ENCODE results near the gene EPS15. TPM values are rescaled to one million over a fixed set of nuclear protein-coding genes. Genes with fewer than 3 reads are reported as not detected.

EPS15 gene
- total RNA-seq, 4 donors from 2014 or later: 43.8 to 74.0 (median 59.9) TPM

DNA sequence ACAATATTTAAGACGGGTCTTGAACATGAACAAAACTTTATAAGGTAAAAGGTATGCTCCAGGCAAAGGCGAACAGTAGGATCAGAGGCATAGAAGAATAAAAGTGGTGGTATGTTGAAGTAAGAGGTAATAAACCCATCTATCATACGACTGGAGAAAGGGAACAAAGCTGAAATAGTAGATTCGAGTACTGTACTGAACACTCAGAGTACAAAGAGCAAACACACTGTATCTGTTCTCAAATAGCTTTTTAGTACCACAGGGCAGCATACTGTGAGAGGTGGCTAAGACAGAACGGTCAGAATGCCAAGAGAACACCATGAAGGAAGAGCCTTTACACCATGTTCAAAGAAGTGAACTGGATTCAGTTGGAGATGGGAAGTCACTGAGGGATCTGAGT is 83.2 kb downstream of the EPS15 start:
- intact Hi-C loops (cut with DNase I; ENCODE audit: low total_unique reads): no loop called here
- Histone ChIP-seq H3K27ac (peak overlapping the region; percentile 17 to 38 (median 20)), H3K9me3 (no peaks in the 10 kb centered on the region), H3K36me3 (peaks cover 0 to 31% (median 3%) of the 10 kb centered on the region in 4 donors), H3K4me1 (peaks cover 0 to 38% (median 11%) of the 10 kb centered on the region in 4 donors), H3K4me3 (no peak overlapping the region), H3K27me3 (no peaks in the 10 kb centered on the region)
- no peak for TF ChIP-seq POLR2A (IDR thresholded peaks at IDR 0.05)
- TF ChIP-seq, protein P1, sequence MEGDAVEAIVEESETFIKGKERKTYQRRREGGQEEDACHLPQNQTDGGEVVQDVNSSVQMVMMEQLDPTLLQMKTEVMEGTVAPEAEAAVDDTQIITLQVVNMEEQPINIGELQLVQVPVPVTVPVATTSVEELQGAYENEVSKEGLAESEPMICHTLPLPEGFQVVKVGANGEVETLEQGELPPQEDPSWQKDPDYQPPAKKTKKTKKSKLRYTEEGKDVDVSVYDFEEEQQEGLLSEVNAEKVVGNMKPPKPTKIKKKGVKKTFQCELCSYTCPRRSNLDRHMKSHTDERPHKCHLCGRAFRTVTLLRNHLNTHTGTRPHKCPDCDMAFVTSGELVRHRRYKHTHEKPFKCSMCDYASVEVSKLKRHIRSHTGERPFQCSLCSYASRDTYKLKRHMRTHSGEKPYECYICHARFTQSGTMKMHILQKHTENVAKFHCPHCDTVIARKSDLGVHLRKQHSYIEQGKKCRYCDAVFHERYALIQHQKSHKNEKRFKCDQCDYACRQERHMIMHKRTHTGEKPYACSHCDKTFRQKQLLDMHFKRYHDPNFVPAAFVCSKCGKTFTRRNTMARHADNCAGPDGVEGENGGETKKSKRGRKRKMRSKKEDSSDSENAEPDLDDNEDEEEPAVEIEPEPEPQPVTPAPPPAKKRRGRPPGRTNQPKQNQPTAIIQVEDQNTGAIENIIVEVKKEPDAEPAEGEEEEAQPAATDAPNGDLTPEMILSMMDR (IDR thresholded peaks at IDR 0.05): no peak
- TF ChIP-seq POLR2AphosphoS5 (IDR thresholded peaks at IDR 0.05): no peak
- no peak for TF ChIP-seq EP300 (IDR thresholded peaks at IDR 0.05; ENCODE audit: low read depth)
- WGBS, 2 donors (ENCODE audit: low coverage in 1 of 2): 50 to 53% methylated on average over 5 of the region's 5 CpGs
- in situ Hi-C loops (cut with MboI; ENCODE audit: low pct_ligation_motif_present in 1 of 4, low pct_unique_long_range_greater_than_20kb in 1 of 4, low sequenced_read_pairs in 3 of 4): no loop called here
- DNase-seq: no peak

DNA sequence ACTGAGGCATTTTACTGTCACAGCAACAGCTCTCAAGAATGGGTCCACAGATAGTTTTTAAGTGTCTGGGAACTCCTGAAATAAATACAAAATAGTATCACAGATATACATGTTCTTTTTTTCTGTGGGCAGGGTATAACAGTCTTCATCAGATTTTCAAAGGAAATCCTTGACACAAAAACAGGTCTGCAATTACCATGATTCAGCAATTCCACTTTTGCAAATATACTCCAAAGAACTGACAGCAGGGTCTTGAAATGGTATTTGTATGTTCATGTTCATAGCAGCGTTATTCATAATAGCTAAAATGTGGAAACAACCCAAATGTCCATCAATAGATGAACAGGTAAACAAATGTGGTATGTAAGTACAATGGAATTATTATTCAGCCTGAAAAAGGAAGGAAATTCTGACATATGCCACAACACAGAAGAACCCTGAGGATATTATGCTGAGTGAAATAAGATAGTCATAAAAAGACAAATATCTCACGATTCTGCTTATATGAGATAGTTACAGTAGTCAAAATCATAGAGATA is 85.0 kb downstream of the EPS15 start:
- peak overlapping the region in 3 of 4 donors; percentile 15 to 48 (median 38) for H3K27ac ChIP-seq
- DNase-seq: no peak
- peaks cover 0 to 43% (median 11%) of the 10 kb centered on the region in 4 donors for H3K4me1 ChIP-seq
- H3K4me3 ChIP-seq: no peak overlapping the region
- no peaks in the 10 kb centered on the region for H3K9me3 ChIP-seq
- no peak for TF ChIP-seq POLR2AphosphoS5 (IDR thresholded peaks at IDR 0.05)
- no peak for TF ChIP-seq EP300 (IDR thresholded peaks at IDR 0.05; ENCODE audit: low read depth)
- TF ChIP-seq, protein P1 (IDR thresholded peaks at IDR 0.05): no peak
- TF ChIP-seq POLR2A (IDR thresholded peaks at IDR 0.05): no peak
- in situ Hi-C loops (cut with MboI; ENCODE audit: low pct_ligation_motif_present in 1 of 4, low pct_unique_long_range_greater_than_20kb in 1 of 4, low sequenced_read_pairs in 3 of 4): no loop called here
- intact Hi-C loops (cut with DNase I; ENCODE audit: low total_unique reads): no loop called here
- peaks cover 0 to 28% (median 3%) of the 10 kb centered on the region in 4 donors for H3K36me3 ChIP-seq
- H3K27me3 ChIP-seq: no peaks in the 10 kb centered on the region
- WGBS, 2 donors (ENCODE audit: low coverage in 1 of 2): 68 to 73% methylated on average over 2 of the region's 2 CpGs

DNA sequence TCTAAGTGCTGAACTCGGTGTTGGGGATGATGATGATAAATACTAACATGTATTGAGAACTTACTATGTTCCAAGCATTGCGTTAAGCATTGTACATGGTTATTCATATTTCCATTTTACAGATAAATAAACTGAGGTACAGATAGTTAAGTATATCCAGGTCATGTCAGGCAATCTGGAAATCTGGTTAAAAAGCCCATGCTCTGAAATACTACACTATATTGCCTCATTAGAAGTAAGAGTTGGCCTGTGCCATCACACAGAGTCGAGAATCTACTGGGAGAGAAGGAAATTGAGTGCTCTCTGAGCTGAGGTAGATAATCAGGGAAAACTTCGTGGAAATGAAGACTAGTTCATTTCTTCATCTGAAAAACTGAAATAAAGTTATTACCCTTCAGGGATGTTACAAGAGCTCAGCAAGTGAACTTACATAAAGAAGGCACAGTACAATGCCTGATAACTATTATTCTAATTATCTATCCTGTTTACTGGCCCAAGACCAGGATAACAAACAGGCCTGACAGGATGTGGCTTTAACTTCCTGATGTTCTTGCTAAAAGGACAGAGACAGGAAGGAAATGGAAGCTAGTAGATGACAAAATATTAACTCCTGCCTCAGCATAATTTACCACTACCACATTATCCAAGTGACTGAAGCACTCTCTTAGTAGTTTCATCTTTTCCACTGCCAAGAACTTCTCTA is 85.6 kb downstream of the EPS15 start:
- TF ChIP-seq, protein P1 (IDR thresholded peaks at IDR 0.05): no peak
- TF ChIP-seq POLR2A (IDR thresholded peaks at IDR 0.05) (no peak), POLR2AphosphoS5 (IDR thresholded peaks at IDR 0.05) (no peak), EP300 (IDR thresholded peaks at IDR 0.05; ENCODE audit: low read depth) (no peak)
- Histone ChIP-seq H3K4me1 (peaks cover 0 to 41% (median 11%) of the 10 kb centered on the region in 4 donors), H3K27me3 (no peaks in the 10 kb centered on the region), H3K4me3 (no peak overlapping the region), H3K27ac (peak overlapping the region in 3 of 4 donors; percentile 15 to 48 (median 38)), H3K9me3 (peaks cover 0 to under 1% of the 10 kb centered on the region in 2 donors), H3K36me3 (peaks cover 0 to 29% (median 3%) of the 10 kb centered on the region in 4 donors)
- no peak for DNase-seq
- WGBS, 2 donors (ENCODE audit: low coverage in 1 of 2): 77 to 85% methylated on average over 4 of the region's 4 CpGs
- intact Hi-C loops (cut with DNase I; ENCODE audit: low total_unique reads) (no loop called here), in situ Hi-C loops (cut with MboI; ENCODE audit: low pct_ligation_motif_present in 1 of 4, low pct_unique_long_range_greater_than_20kb in 1 of 4, low sequenced_read_pairs in 3 of 4) (no loop called here)

DNA sequence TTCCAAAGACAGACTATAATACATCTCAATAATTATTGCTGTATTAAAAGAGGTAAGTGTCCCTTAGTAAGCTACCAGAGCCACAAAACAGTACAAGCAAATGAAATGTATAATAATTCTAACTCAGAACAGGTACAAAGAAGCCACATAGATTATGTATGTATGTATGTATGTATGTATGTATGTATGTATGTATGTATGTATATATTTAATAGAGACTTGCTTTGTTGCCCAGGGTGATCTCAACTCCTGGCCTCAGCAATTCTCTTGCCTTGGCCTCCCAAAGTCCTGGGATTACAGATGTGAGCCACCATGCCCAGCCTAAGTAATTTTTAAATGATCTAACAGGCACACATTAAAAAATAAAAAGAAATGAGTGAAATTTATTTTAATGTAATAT is 86.9 kb downstream of the EPS15 start:
- intact Hi-C loops (cut with DNase I; ENCODE audit: low total_unique reads) (no loop called here), in situ Hi-C loops (cut with MboI; ENCODE audit: low pct_ligation_motif_present in 1 of 4, low pct_unique_long_range_greater_than_20kb in 1 of 4, low sequenced_read_pairs in 3 of 4) (no loop called here)
- Histone ChIP-seq H3K4me1 (peaks cover 0 to 41% (median 11%) of the 10 kb centered on the region in 4 donors), H3K27ac (no peak overlapping the region), H3K4me3 (no peak overlapping the region), H3K36me3 (peaks cover 0 to 38% (median 7%) of the 10 kb centered on the region in 4 donors), H3K9me3 (peaks cover 0 to 5% of the 10 kb centered on the region in 2 donors), H3K27me3 (no peaks in the 10 kb centered on the region)
- TF ChIP-seq POLR2A (IDR thresholded peaks at IDR 0.05) (no peak), POLR2AphosphoS5 (IDR thresholded peaks at IDR 0.05) (no peak), EP300 (IDR thresholded peaks at IDR 0.05; ENCODE audit: low read depth) (no peak)
- TF ChIP-seq, protein P1 (IDR thresholded peaks at IDR 0.05): no peak
- no peak for DNase-seq

Data from transverse colon (tissue), 4 donors.